OCI-LY1 (cell line): ENCODE results near the gene GNPTAB.

Source experiments
- H2AFZ ChIP-seq: fragments of 200-600 bp; sonication (generic), shearing (Covaris generic); 2 replicates; pipeline ENCODE4 v1.6.0; 2014; ENCODE audit warnings: antibody characterized with exemption, mild to moderate bottlenecking, low read length
- H3F3A ChIP-seq: fragments of 200-600 bp; sonication (generic), shearing (Covaris generic); 2 replicates; pipeline ENCODE4 v1.6.0; 2014; ENCODE audit warnings: mild to moderate bottlenecking, antibody characterized with exemption, low read length, moderate library complexity; ENCODE audit not compliant: insufficient read depth
- H3K27ac ChIP-seq: fragments of 200-600 bp; sonication (generic); 2 replicates; pipeline ENCODE4 v1.5.1; 2014; ENCODE audit warnings: low read length, mixed run types, mild to moderate bottlenecking, low read depth; ENCODE audit not compliant: poor library complexity, severe bottlenecking
- H3K27me3 ChIP-seq: fragments of 200-600 bp; sonication (generic); 2 replicates; pipeline ENCODE4 v1.6.0; 2014; ENCODE audit warnings: antibody characterized with exemption, mild to moderate bottlenecking, low read length, moderate library complexity; ENCODE audit not compliant: insufficient read depth
- H3K36me3 ChIP-seq: fragments of 200-600 bp; sonication (generic); 2 replicates; pipeline ENCODE4 v1.6.1; 2014; ENCODE audit warnings: mild to moderate bottlenecking, antibody characterized with exemption, low read length, moderate library complexity, mixed read lengths; ENCODE audit not compliant: insufficient read depth
- H3K4me1 ChIP-seq: fragments of 200-600 bp; sonication (generic); 2 replicates; pipeline ENCODE4 v1.5.1; 2014; ENCODE audit warnings: mild to moderate bottlenecking, low read length, moderate library complexity; ENCODE audit not compliant: insufficient read depth, severe bottlenecking
- H3K4me2 ChIP-seq: fragments of 200-600 bp; sonication (generic), shearing (Covaris generic); 2 replicates; pipeline ENCODE4 v1.6.1; 2014; ENCODE audit warnings: low read length
- H3K4me3 ChIP-seq: fragments of 200-600 bp; sonication (generic); 2 replicates; pipeline ENCODE4 v1.5.1; 2014; ENCODE audit warnings: low read length, low read depth, mild to moderate bottlenecking, mixed read lengths; ENCODE audit not compliant: poor library complexity, severe bottlenecking
- H3K79me2 ChIP-seq: fragments of 200-600 bp; shearing (Covaris generic); 2 replicates; pipeline ENCODE4 v1.6.1; 2016; ENCODE audit warnings: mixed run types, low read length, mixed read lengths; ENCODE audit not compliant: insufficient read depth
- H3K9ac ChIP-seq: fragments of 200-600 bp; sonication (generic), shearing (Covaris generic); 2 replicates; pipeline ENCODE4 v1.6.1; 2014; ENCODE audit warnings: mild to moderate bottlenecking, low read length, mixed read lengths
- H3K9me2 ChIP-seq: fragments of 200-600 bp; sonication (generic), shearing (Covaris generic); 2 replicates; pipeline ENCODE4 v1.6.1; 2014; ENCODE audit warnings: low read depth, mild to moderate bottlenecking, low read length, mixed read lengths
- H3K9me3 ChIP-seq: fragments of 200-600 bp; shearing (Covaris generic); 2 replicates; pipeline ENCODE4 v1.6.1; 2014; ENCODE audit warnings: low read length, mixed read lengths
- H4K20me1 ChIP-seq: fragments of 200-600 bp; sonication (generic), shearing (Covaris generic); 2 replicates; pipeline ENCODE4 v1.6.0; 2016; ENCODE audit warnings: mild to moderate bottlenecking, low read length; ENCODE audit not compliant: insufficient read depth
- CTCF ChIP-seq: fragments of 200-600 bp; sonication (generic), shearing (Covaris generic); IDR thresholded peaks from 2 replicates; pipeline ENCODE4 v1.5.1; 2017; ENCODE audit warnings: mild to moderate bottlenecking, antibody characterized with exemption, low read length, moderate library complexity, mixed read lengths
- EZH2 ChIP-seq: fragments of 200-600 bp; sonication (generic), shearing (Covaris generic); IDR thresholded peaks from 2 replicates; pipeline ENCODE4 v1.8.0; 2017; ENCODE audit warnings: borderline replicate concordance, mixed run types, mild to moderate bottlenecking, antibody characterized with exemption, low read length, moderate library complexity, mixed read lengths

The GNPTAB gene

GRCh38 chr12:101697930-101698799 is 132.6 kb downstream of the GNPTAB start:
- H3K9me3 ChIP-seq, result 0 out of 2 replicates have a peak, but pooled peaks cover 3% of the 10 kb centered on the region
- H3K4me1 ChIP-seq, result peaks cover 51% of the 10 kb centered on the region
- peak overlapping the region; percentile 87 for H3K4me2 ChIP-seq
- H3K79me2 ChIP-seq, result peaks cover 49% of the 10 kb centered on the region
- H3K27ac ChIP-seq, result peak overlapping the region; percentile 87
- H2AFZ ChIP-seq, result no peak overlapping the region
- no peak for TF ChIP-seq CTCF
- TF ChIP-seq EZH2, result no peak
- H3K9ac ChIP-seq, result peak overlapping the region; percentile 88
- H3K9me2 ChIP-seq, result no peaks in the 10 kb centered on the region
- no peaks in the 10 kb centered on the region for H3F3A ChIP-seq
- H4K20me1 ChIP-seq, result no peaks in the 10 kb centered on the region
- peaks cover 4% of the 10 kb centered on the region; the same call in 1 of the 2 replicates for H3K36me3 ChIP-seq
- H3K27me3 ChIP-seq, result no peaks in the 10 kb centered on the region
- H3K4me3 ChIP-seq, result peak overlapping the region; percentile 89

- 0 out of 2 replicates have a peak, but pooled peaks cover 3% of the 10 kb centered on the region for H3K9me3 ChIP-seq
- peak within 1 kb of the TSS; percentile 36; the same call in 1 of the 2 replicates for H2AFZ ChIP-seq
- H3K36me3 ChIP-seq, result peaks cover 4% of the 10 kb centered on the region; the same call in 1 of the 2 replicates
- H3K4me3 ChIP-seq, result peak within 1 kb of the TSS; percentile 89
- H3K9me2 ChIP-seq, result no peaks in the 10 kb centered on the region
- peak within 1 kb of the TSS; percentile 87 for H3K4me2 ChIP-seq
- peak within 1 kb of the TSS; percentile 87 for H3K27ac ChIP-seq
- H3K27me3 ChIP-seq, result no peaks in the 10 kb centered on the region
- H3K4me1 ChIP-seq, result peaks cover 43% of the 10 kb centered on the region
- H3K79me2 ChIP-seq, result peaks cover 41% of the 10 kb centered on the region
- no peaks in the 10 kb centered on the region for H3F3A ChIP-seq
- H4K20me1 ChIP-seq, result no peaks in the 10 kb centered on the region
- TF ChIP-seq EZH2 (no peak), CTCF (no peak)
- peak within 1 kb of the TSS; percentile 88 for H3K9ac ChIP-seq
Observed at GRCh38 chr12:101697197-101697929, 133.4 kb downstream of the GNPTAB start, which contains the start of gene CHPT1. TSS of gene CHPT1 (plus strand) at chr12:101697640. CDS start at chr12:101697862, 222 bp downstream.

GRCh38 chr12:101696251-101697196 is 134.2 kb downstream of the GNPTAB start:
- Histone ChIP-seq H3K79me2 (peaks cover 32% of the 10 kb centered on the region), H3K9me3 (0 out of 2 replicates have a peak, but pooled peaks cover 3% of the 10 kb centered on the region), H3F3A (no peaks in the 10 kb centered on the region), H3K4me2 (peak overlapping the region; percentile 87), H3K36me3 (peaks cover 4% of the 10 kb centered on the region; the same call in 1 of the 2 replicates), H3K27me3 (no peaks in the 10 kb centered on the region), H2AFZ (peak overlapping the region; percentile 36; the same call in 1 of the 2 replicates), H4K20me1 (no peaks in the 10 kb centered on the region), H3K4me1 (peaks cover 38% of the 10 kb centered on the region), H3K4me3 (peak overlapping the region; percentile 89), H3K9ac (peak overlapping the region; percentile 88), H3K27ac (peak overlapping the region; percentile 86), H3K9me2 (no peaks in the 10 kb centered on the region)
- TF ChIP-seq CTCF, result no peak
- TF ChIP-seq EZH2, result no peak
